ENCODE results near the gene PRSS27. TPM values are rescaled to one million over a fixed set of nuclear protein-coding genes. Genes with fewer than 3 reads are reported as not detected.
"Not testable (repeated sequence)": the region's sequence is repeated elsewhere in the genome, so short reads cannot be mapped to it uniquely, and the experiment has no call there.

Gene PRSS27
- total RNA-seq, 1 donor from 2014 or later: 191 TPM

GRCh38 chr16:2692251-2692947 lies 27.6 kb downstream of the PRSS27 start:
- ATAC-seq: no peak

- ATAC-seq: no peak
Observed at GRCh38 chr16:2691491-2692248, 28.4 kb downstream of the PRSS27 start.

- no peak for ATAC-seq
Observed at GRCh38 chr16:2690852-2691251, 29.2 kb downstream of the PRSS27 start.

DNA sequence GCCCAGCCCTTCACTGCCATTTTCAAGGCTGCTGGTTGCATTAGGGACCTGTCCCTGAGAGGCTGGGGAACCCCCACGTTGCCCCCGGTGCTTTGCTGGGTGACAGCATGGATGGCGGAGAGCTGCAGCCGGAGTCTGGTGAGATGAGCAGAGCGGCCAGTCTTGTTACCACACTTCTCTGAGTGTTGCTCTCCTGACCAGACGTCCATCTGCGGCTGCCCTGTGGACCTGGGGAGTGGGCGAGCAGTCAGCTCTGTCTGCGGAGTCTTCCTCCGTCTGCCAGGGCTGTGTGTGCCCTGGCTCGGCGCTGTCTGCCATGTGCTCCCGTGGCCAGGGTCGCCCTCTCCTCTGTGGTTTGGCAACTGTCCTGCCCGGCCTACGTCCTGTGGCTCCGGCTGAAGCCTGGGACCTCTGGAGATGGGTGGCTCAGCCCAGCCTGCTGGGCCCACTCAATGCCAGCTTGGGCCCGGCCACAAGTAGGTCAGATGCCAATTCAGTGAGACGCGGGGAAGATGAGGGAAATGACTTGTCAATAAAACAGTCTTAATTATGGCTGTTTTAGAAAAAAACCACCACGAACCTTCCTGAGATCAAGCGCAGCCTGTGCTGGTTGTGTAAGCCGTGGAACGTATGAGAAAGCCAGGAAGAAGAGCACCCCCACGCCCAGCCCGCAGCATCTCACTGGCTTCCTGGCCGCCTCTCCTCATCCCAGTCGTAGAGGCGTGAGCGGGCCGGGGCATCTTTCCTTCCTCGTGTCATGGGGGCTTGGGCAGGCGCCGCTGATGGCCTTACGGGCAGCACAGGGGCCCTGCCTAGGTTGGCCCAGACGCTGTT lies 29.8 kb downstream of the PRSS27 start:
- no peak for ATAC-seq

- ATAC-seq: not testable (repeated sequence)
Observed at GRCh38 chr16:2689422-2689821, 30.6 kb downstream of the PRSS27 start.

DNA sequence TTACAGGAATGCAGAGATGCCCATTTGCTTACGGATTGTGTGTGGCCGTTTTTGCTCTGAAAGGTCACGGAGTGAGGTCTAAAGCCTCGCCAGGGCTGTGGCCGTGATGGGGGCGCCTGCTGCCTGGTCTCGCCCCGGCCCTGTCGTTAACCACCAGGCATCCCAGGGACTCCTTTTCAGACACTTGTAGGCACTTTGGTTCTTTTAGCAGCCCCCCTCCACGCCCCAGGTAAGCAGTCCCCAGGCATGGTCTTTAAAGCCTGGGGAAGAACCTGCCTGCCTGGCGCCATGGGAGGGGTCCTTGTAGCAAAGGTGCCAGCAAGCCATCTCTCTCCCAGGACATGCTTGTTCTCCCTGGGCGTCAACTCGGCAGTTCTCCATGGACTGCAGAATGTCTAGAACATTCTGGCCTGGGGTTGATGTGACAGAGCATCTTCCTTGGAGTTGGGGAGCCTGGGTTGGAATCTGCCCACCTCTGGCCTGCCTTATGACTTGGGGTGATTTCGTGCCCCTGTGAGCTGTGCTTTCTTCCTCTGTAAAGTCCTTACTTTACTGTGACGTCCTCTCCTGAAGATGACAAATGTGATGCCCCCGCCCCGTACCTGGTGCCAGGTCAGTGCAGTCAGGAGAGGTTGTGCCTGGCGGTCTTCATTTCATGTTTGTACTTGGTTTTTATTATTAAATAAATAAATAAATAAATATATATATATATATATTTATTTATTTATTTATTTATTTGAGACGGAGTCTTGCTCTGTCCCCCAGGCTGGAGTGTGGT lies 32.3 kb downstream of the PRSS27 start:
- no peak for ATAC-seq

DNA sequence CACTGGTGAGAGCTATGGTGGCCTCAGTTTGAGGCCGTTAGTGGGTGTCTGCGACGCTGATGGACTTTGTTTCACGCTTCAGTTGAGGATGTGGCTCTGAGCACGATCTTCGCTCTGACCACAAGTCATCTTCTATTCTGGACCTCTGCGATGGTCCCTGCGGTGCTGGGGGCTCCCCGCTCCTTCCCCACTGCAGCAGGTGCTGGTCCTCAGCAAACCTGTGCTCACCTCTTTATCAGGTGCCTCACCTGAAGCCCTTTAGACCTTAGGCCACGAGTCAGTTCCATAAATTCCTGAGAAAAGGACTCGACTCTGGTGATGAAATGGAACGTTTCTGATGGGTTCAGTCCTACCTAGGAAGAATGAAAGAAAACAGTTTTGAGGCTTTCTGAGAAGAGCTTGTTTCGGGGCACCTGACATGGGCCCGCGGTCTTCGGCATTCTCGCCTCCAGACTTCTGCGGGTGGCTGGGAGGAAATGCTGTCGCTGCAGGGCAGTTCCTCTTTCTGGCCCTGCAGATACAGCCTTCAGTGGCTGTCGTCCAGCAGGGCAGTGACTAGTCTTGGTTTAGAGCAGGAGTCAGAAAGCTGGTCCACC lies 33.0 kb downstream of the PRSS27 start:
- no peak for ATAC-seq

DNA sequence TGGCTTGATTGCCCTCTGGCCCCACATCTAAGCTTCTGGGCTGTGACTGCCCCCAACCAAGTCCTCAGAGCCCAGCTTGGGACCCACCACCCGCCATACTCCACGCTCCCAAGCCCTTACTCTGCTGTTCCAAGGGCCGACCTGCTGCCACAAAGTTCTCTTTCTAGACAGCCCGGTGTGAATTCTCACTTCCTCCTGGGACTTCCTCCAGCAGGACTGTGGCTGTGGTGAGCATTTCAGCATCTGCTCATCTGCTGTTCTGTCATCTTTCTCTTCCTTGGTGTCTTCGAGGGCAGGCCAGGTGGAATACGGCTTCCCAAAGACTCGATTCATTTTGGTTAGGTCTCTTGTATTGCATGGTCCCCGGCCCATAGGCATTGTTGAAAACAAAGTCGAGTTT lies 33.9 kb downstream of the PRSS27 start:
- ATAC-seq: not testable (repeated sequence)

DNA sequence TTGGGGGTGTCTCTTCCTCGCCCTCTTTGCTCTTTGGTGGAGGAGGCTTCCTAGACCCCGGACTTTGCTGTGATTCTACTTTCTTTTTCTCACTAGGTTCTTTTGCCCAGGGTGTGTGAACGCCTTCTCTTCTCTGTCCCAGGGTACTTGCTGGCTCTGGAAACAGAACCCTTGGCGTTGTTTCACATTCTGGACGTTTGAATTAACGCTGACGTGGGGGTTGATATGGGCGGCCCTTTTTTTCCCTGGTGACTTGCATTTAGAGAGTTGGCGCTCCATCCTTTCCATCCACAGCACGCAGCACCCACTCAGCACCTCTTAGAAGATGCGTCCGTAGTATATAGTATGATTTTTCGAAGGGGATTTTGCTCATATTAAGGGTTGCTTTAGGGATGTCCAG lies 37.0 kb downstream of the PRSS27 start:
- not testable (repeated sequence) for ATAC-seq

DNA sequence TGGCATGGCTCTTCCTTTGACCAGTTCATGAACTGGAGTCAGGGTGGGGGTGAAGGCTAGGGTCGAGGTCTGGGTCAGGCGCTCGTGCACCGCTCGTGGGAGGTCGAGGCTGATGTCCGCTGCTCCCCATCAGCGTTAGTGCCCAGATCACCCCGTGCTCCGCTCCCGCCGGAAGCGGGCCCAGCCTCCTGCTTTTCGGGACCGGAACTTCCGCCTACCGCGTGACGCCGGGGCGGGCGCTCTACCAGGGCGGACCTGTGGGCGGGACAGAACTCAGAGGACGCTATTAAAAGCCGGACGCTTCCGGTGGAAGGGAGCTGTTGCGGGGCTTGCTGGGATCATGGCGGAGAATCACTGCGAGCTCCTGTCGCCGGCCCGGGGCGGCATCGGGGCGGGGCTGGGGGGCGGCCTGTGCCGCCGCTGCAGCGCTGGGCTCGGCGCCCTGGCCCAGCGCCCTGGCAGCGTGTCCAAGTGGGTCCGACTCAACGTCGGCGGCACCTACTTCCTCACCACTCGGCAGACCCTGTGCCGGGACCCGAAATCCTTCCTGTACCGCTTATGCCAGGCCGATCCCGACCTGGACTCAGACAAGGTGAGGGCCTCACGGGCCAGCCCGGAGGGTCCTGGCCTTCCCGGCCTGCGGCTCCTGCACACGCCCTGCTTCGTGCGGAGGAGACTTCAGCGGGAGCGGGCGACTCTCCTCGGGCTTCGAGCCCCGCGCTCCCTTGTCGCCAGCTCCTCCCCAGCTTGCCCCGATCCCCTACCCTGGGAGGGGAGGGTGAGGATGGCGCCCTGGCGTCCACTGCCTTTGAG lies 37.6 kb downstream of the PRSS27 start, which contains the start of gene KCTD5:
Gene KCTD5 (plus strand): TSS at position 315 of the 813 bp plus-strand sequence. CDS start 26 bp downstream, at position 341.
- peak; percentile 94 for ATAC-seq

- ATAC-seq: not testable (repeated sequence)
Observed at GRCh38 chr16:2680360-2680759, 39.7 kb downstream of the PRSS27 start.

DNA sequence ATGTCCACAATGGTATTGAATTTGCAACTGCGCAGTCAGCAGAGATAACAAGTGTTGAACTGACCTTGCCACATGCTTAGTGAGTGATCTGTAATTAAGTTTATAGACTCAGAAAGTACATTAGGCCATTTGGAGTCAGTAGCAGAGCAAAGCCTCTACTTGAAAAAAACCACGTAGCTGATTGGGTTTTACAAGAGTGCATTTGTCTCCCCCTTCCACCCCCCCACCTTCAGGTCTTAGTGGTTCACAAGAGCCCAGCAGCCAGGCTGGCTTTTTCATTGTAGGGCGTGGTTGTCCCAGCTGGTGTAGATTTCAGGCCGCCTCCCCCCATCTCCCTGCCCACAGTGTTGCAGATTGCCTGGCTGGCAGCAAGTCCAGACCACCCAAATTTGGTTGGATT lies 40.1 kb downstream of the PRSS27 start:
- not testable (repeated sequence) for ATAC-seq

DNA sequence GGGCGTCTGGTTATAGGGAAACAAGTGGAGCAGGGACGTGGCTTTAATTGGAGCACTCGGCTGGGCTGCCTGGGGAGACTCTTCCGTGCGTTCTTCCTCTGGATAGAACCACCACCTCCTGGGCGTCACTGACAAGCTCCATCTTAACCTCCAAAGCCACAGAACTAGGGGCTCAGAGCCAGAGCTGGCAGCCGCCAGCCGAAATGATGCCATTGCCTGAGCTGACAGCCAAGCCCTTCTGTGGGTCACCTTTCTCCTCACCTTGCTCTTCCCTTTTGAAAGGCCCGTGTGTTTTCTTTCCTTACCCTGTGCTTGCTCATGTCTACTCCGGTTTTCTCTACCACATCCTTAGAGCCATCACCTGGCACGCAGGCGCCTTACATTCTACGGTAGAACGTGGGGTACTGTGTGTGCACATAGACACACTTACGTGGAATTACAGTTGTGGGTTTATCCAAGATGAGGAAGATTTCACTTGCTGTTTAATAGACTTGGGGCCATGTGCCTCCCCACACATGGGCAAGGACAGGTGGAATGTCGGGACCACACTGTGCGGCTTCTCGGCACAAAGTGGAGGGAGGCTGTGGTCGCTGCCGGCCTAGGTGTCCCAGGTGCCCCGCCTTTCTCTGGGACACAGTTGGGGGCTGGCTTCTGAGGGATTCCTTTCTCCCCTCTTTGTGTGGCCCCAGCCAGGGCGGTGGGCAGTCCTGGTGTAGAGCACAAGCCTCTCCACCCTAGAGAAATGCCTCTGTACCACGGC lies 41.6 kb downstream of the PRSS27 start:
- ATAC-seq: not testable (repeated sequence)

GRCh38 chr16:2676937-2677336 lies 43.1 kb downstream of the PRSS27 start:
- ATAC-seq: not testable (repeated sequence)

DNA sequence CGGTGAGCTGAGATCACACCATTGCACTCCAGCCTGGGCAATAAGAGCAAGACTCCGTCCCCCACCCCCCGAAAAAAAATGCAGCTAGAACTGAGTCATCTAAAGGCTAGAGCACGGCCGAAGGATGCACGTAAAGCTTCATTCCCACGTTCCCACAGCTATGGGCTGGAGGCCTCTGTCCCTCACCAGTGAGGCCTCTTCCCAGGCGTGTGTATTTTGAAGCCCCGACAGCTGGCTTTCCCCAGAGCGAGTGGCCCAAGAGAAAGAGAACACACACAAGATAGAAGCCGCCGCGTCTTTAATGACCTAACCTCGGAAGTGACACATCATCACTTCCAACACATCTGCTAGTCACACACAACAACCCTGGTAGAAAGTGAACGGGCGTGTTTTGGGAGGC lies 44.3 kb downstream of the PRSS27 start:
- ATAC-seq: no peak

DNA sequence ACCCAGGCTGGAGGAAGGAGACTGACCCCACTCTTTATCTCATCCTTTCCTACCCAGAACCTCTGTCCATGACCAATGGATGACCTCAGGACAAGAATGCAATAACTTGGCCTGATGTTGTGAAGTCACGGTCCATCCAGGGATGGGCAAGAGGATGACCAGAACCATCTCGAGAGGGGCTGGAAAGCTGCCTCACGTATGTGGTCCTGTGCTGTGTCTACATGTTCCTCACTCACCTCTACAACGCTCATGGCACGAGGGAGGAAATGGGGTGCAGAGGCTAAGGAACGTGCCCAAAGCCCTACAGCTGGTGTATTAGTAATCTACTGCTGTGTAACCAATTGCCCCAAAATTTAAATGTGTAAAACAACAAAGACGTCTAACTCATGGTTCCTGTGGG lies 45.0 kb downstream of the PRSS27 start:
- no peak for ATAC-seq

- peak; percentile 96 for ATAC-seq
Observed at GRCh38 chr16:2673066-2673999, 46.7 kb downstream of the PRSS27 start.

DNA sequence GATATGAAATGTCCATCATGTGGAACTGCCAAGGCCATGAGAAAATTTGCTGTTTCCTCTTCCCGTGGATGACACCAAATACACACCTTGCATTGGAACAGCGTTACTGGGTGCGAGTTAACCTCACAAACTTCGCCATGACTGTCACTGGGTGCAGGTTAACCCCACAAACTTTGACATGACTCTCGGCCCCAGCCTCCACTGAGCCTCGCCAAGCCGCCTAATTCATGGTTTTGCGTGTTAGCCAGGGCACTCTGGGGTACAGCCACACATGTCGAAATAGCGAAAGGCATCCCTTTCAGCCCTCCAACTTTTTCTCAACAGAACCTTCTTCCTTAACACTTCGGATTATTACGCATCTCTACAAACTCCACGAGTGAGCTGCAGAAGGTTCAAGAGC lies 48.3 kb downstream of the PRSS27 start:
- no peak for ATAC-seq

DNA sequence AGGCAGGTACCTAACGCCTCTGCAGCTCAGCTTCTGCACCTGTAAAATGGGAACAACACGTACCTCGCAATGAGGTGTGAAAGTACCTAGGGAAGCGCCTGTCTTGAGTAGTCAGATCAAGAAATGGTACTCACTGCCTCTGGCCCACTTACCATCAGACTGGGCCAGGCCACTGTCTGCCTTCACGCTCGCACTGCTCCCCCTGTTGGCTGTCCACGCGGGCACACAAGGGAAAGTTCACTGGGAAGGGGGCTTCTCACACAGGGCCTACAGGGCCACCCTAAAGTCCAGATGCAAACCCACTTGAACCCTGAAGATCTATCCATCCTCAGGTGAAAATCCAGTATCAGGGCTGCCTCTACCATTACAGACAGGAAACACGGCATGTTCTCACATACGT lies 48.8 kb downstream of the PRSS27 start:
- ATAC-seq: not testable (repeated sequence)

All from esophagus mucosa (tissue), 1 donor.